K562 (cell line): ENCODE measurements around the gene SUMF1.

Experiments
- CBFB ChIP-seq: sonication (generic); formaldehyde crosslinking; IDR thresholded peaks from 2 replicates; pipeline ENCODE4 v1.4.0; 2020; ENCODE audit warnings: mild to moderate bottlenecking, missing genetic modification reagents
- IRF2 ChIP-seq: sonication (generic); formaldehyde crosslinking; IDR thresholded peaks from 2 replicates; pipeline ENCODE4 v1.8.1; 2022; ENCODE audit warnings: mild to moderate bottlenecking, missing genetic modification reagents
- LEF1 ChIP-seq: fragments of 450-650 bp; IDR thresholded peaks from 2 replicates; pipeline ENCODE4 v1.6.1; 2016; ENCODE audit warnings: mild to moderate bottlenecking
- PATZ1 ChIP-seq: fragments of 250-450 bp; sonication (Bioruptor Pico); IDR thresholded peaks from 2 replicates; pipeline ENCODE4 v1.5.0; 2020; ENCODE audit warnings: mild to moderate bottlenecking, borderline replicate concordance
- POLR2B ChIP-seq: fragments of 450-650 bp; IDR thresholded peaks from 2 replicates; pipeline ENCODE4 v1.6.1; 2018; ENCODE audit warnings: low read depth; ENCODE audit not compliant: partially characterized antibody
- RFX5 ChIP-seq: IDR thresholded peaks from 2 replicates; pipeline ENCODE4 v1.6.1; 2011; ENCODE audit warnings: low read depth, mild to moderate bottlenecking, improper control_type of control experiment, low read length
- SAP30 ChIP-seq: fragments of 200-600 bp; sonication (generic); IDR thresholded peaks from 2 replicates; pipeline ENCODE4 v1.6.1; 2012; ENCODE audit warnings: borderline replicate concordance, low read depth, mild to moderate bottlenecking, moderate library complexity, low read length, control low read depth, inconsistent platforms; ENCODE audit not compliant: insufficient read depth, poor library complexity, severe bottlenecking
- TAF1 ChIP-seq: IDR thresholded peaks from 2 replicates; pipeline ENCODE4 v1.6.1; 2011; ENCODE audit warnings: mild to moderate bottlenecking, low read length, moderate library complexity; ENCODE audit not compliant: insufficient read depth, control insufficient read depth, severe bottlenecking; ENCODE audit errors: extremely low read depth
- TOE1 ChIP-seq, 2 experiments: fragments of 450-650 bp in 1 of 2; sonication (generic) in 1 of 2; formaldehyde crosslinking in 1 of 2; IDR thresholded peaks; 2 replicates each; pipeline versions ENCODE4 v1.7.1 to v1.8.0; 2016 to 2022; ENCODE audit warnings: borderline replicate concordance in 2 of 2, mild to moderate bottlenecking in 2 of 2, antibody characterized with exemption in 1 of 2, inconsistent platforms in 1 of 2, low read depth in 1 of 2, missing genetic modification reagents in 1 of 2, moderate library complexity in 1 of 2

DNA sequence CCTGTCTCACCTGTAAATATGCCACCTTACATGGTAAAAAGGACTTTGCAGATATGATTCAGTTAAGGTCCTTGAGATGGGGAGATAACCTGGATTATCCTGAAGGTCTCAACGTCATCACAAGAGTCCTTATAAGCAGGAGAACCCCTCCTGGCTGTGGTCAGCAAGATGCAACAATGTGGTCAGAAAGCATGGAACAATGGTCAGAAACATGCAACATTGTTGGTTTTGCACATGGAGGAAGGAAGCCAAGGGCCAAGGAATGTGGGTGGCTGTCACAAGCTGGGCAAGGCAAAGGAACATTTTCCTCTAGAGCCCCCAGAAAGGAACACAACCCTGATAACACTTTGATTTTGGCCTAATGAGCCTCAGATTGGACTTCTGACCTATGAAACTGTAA lies 9.4 kb upstream of the SUMF1 start:
- TF ChIP-seq CBFB (CRISPR knock-in tag) (no peak), RFX5 (no peak), PATZ1 (CRISPR knock-in tag) (no peak), TOE1 (IDR thresholded peaks at IDR 0.05; ENCODE audit: borderline replicate concordance) (no peak), TOE1 (CRISPR knock-in tag; IDR thresholded peaks at IDR 0.05; ENCODE audit: borderline replicate concordance, low read depth) (no peak), TAF1 (no peak), IRF2 (CRISPR knock-in tag) (no peak), LEF1 (no peak), POLR2B (no peak), SAP30 (no peak)
